Mesenchymal stem cell (in vitro differentiated cells and primary cell): Measurements from ENCODE around the gene KLHL30.

Experiments used
- DNase-seq: peaks from one replicate; pipeline ENCODE4 v3.0.0-alpha.2; 2013
- H2AFZ ChIP-seq: one replicate; pipeline ENCODE4 v1.6.1; 2013; ENCODE audit warnings: low read depth, mild to moderate bottlenecking, control low read depth, inconsistent platforms, low read length, moderate library complexity
- H2AK5ac ChIP-seq: 2 replicates; pipeline ENCODE4 v1.6.1; 2013; ENCODE audit warnings: low read length, moderate library complexity, mild to moderate bottlenecking, inconsistent platforms; ENCODE audit not compliant: severe bottlenecking
- H2BK120ac ChIP-seq: one replicate; pipeline ENCODE4 v1.6.1; 2013; ENCODE audit warnings: low read depth, mild to moderate bottlenecking, inconsistent platforms, low read length, moderate library complexity
- H2BK12ac ChIP-seq, 2 experiments: one replicate each; pipeline ENCODE4 v1.6.1; 2013; ENCODE audit warnings: inconsistent platforms in 2 of 2, low read length in 2 of 2, mild to moderate bottlenecking in 2 of 2, moderate library complexity in 2 of 2, control low read depth in 1 of 2
- H2BK15ac ChIP-seq: one replicate; pipeline ENCODE4 v1.6.1; 2013; ENCODE audit warnings: mild to moderate bottlenecking, low read depth, inconsistent platforms; ENCODE audit not compliant: poor library complexity, severe bottlenecking
- H2BK5ac ChIP-seq: 2 replicates; pipeline ENCODE4 v1.6.1; 2013; ENCODE audit warnings: low read depth, mild to moderate bottlenecking, low read length, control low read depth, inconsistent platforms; ENCODE audit not compliant: poor library complexity, severe bottlenecking
- H3K14ac ChIP-seq, 2 experiments: one replicate each; pipeline ENCODE4 v1.6.1; 2013; ENCODE audit warnings: inconsistent platforms in 2 of 2, low read length in 2 of 2, control low read depth in 1 of 2, mild to moderate bottlenecking in 1 of 2, moderate library complexity in 1 of 2
- H3K18ac ChIP-seq, 2 experiments: one replicate each; pipeline ENCODE4 v1.6.1; 2013; ENCODE audit warnings: inconsistent platforms in 2 of 2, low read length in 2 of 2, control low read depth in 1 of 2, low read depth in 1 of 2, mild to moderate bottlenecking in 1 of 2
- H3K23ac ChIP-seq, 2 experiments: one replicate each; pipeline ENCODE4 v1.6.1; 2013; ENCODE audit warnings: inconsistent platforms in 2 of 2, low read length in 2 of 2, mild to moderate bottlenecking in 2 of 2, moderate library complexity in 2 of 2, control low read depth in 1 of 2
- H3K27ac ChIP-seq: 2 replicates; pipeline ENCODE4 v1.5.1; 2013; ENCODE audit warnings: mild to moderate bottlenecking, moderate library complexity, low read length, control low read depth, inconsistent platforms; ENCODE audit not compliant: poor library complexity, severe bottlenecking
- H3K27me3 ChIP-seq, 2 experiments: 2 replicates each; pipeline versions ENCODE4 v1.6.1 to v1.7.0; 2013; ENCODE audit warnings: low read length in 2 of 2, mild to moderate bottlenecking in 2 of 2, moderate library complexity in 2 of 2, control low read depth in 1 of 2, inconsistent platforms in 1 of 2; ENCODE audit not compliant: control insufficient read depth in 1 of 2, insufficient read depth in 1 of 2
- H3K36me3 ChIP-seq, 2 experiments: 2 replicates each; pipeline versions ENCODE4 v1.6.1 to v1.7.0; 2013; ENCODE audit warnings: low read length in 2 of 2, control low read depth in 1 of 2, inconsistent platforms in 1 of 2, low read depth in 1 of 2, mild to moderate bottlenecking in 1 of 2; ENCODE audit not compliant: insufficient read depth in 2 of 2, control insufficient read depth in 1 of 2
- H3K4ac ChIP-seq, 2 experiments: one replicate each; pipeline ENCODE4 v1.6.1; 2013; ENCODE audit warnings: inconsistent platforms in 2 of 2, low read length in 2 of 2, mild to moderate bottlenecking in 2 of 2, moderate library complexity in 2 of 2, control low read depth in 1 of 2, low read depth in 1 of 2
- H3K4me1 ChIP-seq: 2 replicates; pipeline ENCODE4 v1.6.1; 2013; ENCODE audit warnings: low read depth, low read length, control low read depth; ENCODE audit not compliant: control insufficient read depth, insufficient read depth
- H3K4me2 ChIP-seq: 2 replicates; pipeline ENCODE4 v1.6.1; 2013; ENCODE audit warnings: low read length, mild to moderate bottlenecking, inconsistent platforms; ENCODE audit not compliant: poor library complexity, severe bottlenecking
- H3K4me3 ChIP-seq, 2 experiments: 2 replicates each; pipeline versions ENCODE4 v1.5.1 to v1.7.0; 2013; ENCODE audit warnings: low read length in 2 of 2, mild to moderate bottlenecking in 2 of 2, control low read depth in 1 of 2, low read depth in 1 of 2; ENCODE audit not compliant: insufficient read depth in 1 of 2
- H3K79me1 ChIP-seq: replicated peaks from 2 replicates; pipeline ENCODE4 v1.6.1; 2013; ENCODE audit warnings: mild to moderate bottlenecking, control low read depth, low read length, inconsistent platforms; ENCODE audit not compliant: poor library complexity, severe bottlenecking
- H3K9ac ChIP-seq: 2 replicates; pipeline ENCODE4 v1.7.0; 2013; ENCODE audit warnings: mild to moderate bottlenecking, low read length, moderate library complexity
- H3K9me3 ChIP-seq: 2 replicates; pipeline ENCODE4 v1.7.0; 2013; ENCODE audit warnings: mild to moderate bottlenecking, low read length; ENCODE audit not compliant: control insufficient read depth
- H4K8ac ChIP-seq: one replicate; pipeline ENCODE4 v1.6.1; 2013; ENCODE audit warnings: inconsistent platforms, mild to moderate bottlenecking, low read length, moderate library complexity
- H4K91ac ChIP-seq: one replicate; pipeline ENCODE4 v1.6.1; 2013; ENCODE audit warnings: mild to moderate bottlenecking, low read length, inconsistent platforms
- WGBS: methylation state at CpG from one replicate; pipeline ENCODE4 v1.1.7; 2013; ENCODE audit warnings: mixed read lengths; 5-methylcytosine and 5-hydroxymethylcytosine counted together

Gene KLHL30

DNA sequence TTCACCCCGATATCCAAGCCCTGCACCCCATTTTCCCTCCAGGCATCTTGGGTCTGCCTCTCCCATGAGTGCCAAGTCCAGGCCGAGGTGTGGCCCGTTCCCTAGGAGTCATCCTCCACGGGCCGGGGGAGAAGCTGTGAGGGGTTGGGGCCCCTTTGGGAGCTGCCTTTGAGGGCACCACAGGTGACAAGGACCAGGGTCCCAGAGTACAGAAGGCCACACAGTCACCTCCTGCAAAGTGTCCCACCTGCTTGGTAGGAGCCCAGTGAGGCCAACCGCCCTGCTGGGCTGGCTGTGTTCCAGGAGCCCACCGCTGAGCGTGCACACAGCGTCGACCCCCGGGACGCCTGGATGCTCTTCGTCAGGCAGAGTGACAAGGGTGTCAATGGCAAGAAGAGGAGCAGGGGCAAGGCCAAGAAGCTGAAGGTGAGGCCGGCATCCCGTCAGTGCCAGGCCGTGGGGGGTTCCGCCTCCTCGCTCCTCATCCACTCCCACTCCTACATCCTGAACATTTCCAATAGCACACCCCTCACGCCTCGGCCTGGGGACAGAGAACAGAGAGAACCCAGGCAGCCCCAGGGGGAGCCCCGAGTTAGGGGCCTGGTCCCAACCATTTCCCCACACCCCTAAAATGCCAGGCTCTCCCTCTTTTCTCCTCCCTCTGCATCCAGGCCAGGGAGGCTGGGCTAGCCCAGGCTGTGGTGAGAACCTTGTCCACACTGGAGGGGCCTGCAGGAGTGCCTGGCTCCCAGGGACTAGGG, 23.0 kb downstream of the KLHL30 start:
- no peak overlapping the region for H3K4me2 ChIP-seq
- H4K8ac ChIP-seq, result no peak overlapping the region
- peaks cover 0 to 10% of the 10 kb centered on the region in 2 experiments for H3K36me3 ChIP-seq
- H3K27ac ChIP-seq, result no peak overlapping the region
- no peak overlapping the region for H3K4ac ChIP-seq
- no peak overlapping the region for H2BK15ac ChIP-seq
- H3K18ac ChIP-seq, result no peak overlapping the region
- no peak overlapping the region for H2AFZ ChIP-seq
- peaks cover 52% of the 10 kb centered on the region for H3K4me1 ChIP-seq
- H2BK5ac ChIP-seq, result no peak overlapping the region
- H2BK120ac ChIP-seq, result no peak overlapping the region
- no peak overlapping the region for H2BK12ac ChIP-seq
- H3K27me3 ChIP-seq, result peaks cover 0 to 18% of the 10 kb centered on the region in 2 experiments
- no peak overlapping the region for H3K23ac ChIP-seq
- H4K91ac ChIP-seq, result no peak overlapping the region
- peaks cover under 1% of the 10 kb centered on the region for H3K79me1 ChIP-seq
- H3K14ac ChIP-seq, result no peak overlapping the region
- H3K9ac ChIP-seq, result no peak overlapping the region
- WGBS, result 94% methylated on average over 14 of the region's 21 CpGs
- no peak overlapping the region for H3K4me3 ChIP-seq
- no peaks in the 10 kb centered on the region for H3K9me3 ChIP-seq
- no peak overlapping the region for H2AK5ac ChIP-seq
- DNase-seq, result no peak

GRCh38 chr2:238162251-238162845, 23.9 kb downstream of the KLHL30 start:
- no peak overlapping the region for H3K14ac ChIP-seq
- peaks cover 3% of the 10 kb centered on the region for H3K79me1 ChIP-seq
- no peak overlapping the region for H4K8ac ChIP-seq
- H3K18ac ChIP-seq, result no peak overlapping the region
- H3K4me3 ChIP-seq, result no peak overlapping the region
- H2BK120ac ChIP-seq, result no peak overlapping the region
- DNase-seq, result no peak
- H3K9me3 ChIP-seq, result no peaks in the 10 kb centered on the region
- no peak overlapping the region for H2BK12ac ChIP-seq
- no peak overlapping the region for H3K23ac ChIP-seq
- H4K91ac ChIP-seq, result no peak overlapping the region
- peaks cover 0 to 18% of the 10 kb centered on the region in 2 experiments for H3K27me3 ChIP-seq
- no peak overlapping the region for H3K4me2 ChIP-seq
- no peak overlapping the region for H2BK5ac ChIP-seq
- H3K27ac ChIP-seq, result no peak overlapping the region
- WGBS, result 89% methylated on average over 14 of the region's 14 CpGs
- no peak overlapping the region for H2AFZ ChIP-seq
- no peak overlapping the region for H3K4ac ChIP-seq
- no peak overlapping the region for H2BK15ac ChIP-seq
- peak overlapping the region; percentile 10 for H2AK5ac ChIP-seq
- H3K36me3 ChIP-seq, result peaks cover under 1 to 19% of the 10 kb centered on the region in 2 experiments
- H3K4me1 ChIP-seq, result peaks cover 60% of the 10 kb centered on the region
- no peak overlapping the region for H3K9ac ChIP-seq

DNA sequence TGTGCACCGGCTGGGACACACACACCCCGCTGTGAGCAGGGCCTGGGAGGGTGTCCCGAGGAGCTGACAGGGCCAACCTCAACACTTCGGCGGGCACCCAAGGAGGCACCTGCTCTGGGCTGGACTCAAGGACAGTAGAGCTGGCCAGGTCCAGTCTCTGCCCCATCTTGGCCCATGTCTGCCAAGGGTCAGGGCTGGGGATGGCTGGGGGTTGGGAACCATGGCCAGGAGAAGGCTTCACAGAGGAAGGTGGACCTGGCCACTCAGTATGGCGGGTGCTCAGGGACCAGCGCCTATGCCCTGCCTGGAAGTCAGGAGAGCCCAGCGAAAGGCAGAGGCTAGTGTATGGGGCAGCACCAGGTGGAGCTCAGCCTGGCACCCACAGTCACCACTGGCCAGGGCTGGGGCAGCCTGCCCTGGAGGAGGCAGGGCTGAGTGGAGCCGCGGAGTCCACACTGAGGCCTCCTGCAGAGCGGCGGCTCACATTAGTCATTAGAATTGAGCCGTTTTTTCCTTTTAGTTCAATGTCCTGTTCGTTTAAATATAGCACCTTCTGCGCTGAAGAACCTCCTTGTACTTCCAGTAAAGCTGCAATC, 24.5 kb downstream of the KLHL30 start:
- Histone ChIP-seq H3K14ac (no peak overlapping the region), H3K36me3 (peaks cover 5 to 25% of the 10 kb centered on the region in 2 experiments), H3K27ac (no peak overlapping the region), H3K4me2 (peak overlapping the region; percentile 96), H3K4me3 (peak overlapping the region in 1 of 2 experiments; percentile 53), H3K18ac (no peak overlapping the region), H2AK5ac (no peak overlapping the region), H2BK15ac (no peak overlapping the region), H3K23ac (no peak overlapping the region), H3K9me3 (no peaks in the 10 kb centered on the region), H3K79me1 (peaks cover 3% of the 10 kb centered on the region), H4K8ac (no peak overlapping the region), H2BK120ac (no peak overlapping the region), H4K91ac (no peak overlapping the region), H3K9ac (peak overlapping the region; percentile 48), H3K4ac (no peak overlapping the region), H3K4me1 (peaks cover 60% of the 10 kb centered on the region), H2AFZ (peak overlapping the region; percentile 15), H3K27me3 (peaks cover 0 to 17% of the 10 kb centered on the region in 2 experiments), H2BK5ac (no peak overlapping the region), H2BK12ac (no peak overlapping the region)
- DNase-seq, result peak; percentile 32
- WGBS, result 62% methylated on average over 14 of the region's 15 CpGs
